Kidney epithelial cell (primary cell): ENCODE measurements around the gene SLC29A3. TPM values are rescaled to one million over a fixed set of nuclear protein-coding genes. Genes with fewer than 3 reads are reported as not detected.
"Not testable (repeated sequence)": the region's sequence is repeated elsewhere in the genome, so short reads cannot be mapped to it uniquely, and the experiment has no call there.

Experiments used
- DNase-seq: peaks from one replicate; pipeline ENCODE4 v3.0.0-alpha.2; 2010; ENCODE audit warnings: low read depth
- H3K27me3 ChIP-seq: 2 replicates; pipeline ENCODE4 v1.6.0; 2011; ENCODE audit warnings: low read length; ENCODE audit not compliant: control insufficient read depth, insufficient read depth
- H3K36me3 ChIP-seq: 2 replicates; pipeline ENCODE4 v1.5.1; 2011; ENCODE audit warnings: low read length; ENCODE audit not compliant: control insufficient read depth, insufficient read depth
- H3K4me3 ChIP-seq: 2 replicates; pipeline ENCODE4 v1.5.1; 2011; ENCODE audit warnings: low read depth, mild to moderate bottlenecking, control low read depth, low read length
- total RNA-seq: library from RNA; depleted of rRNA; stranded (reverse); fragments of >200 nt; gene quantifications from 2 replicates; pipeline ENCODE4 v1.2.3, GENCODE V29; 2015
- TF ChIP-seq, protein P1 (sequence below): IDR thresholded peaks from 2 replicates; pipeline ENCODE4 v1.5.1; 2011; ENCODE audit warnings: mild to moderate bottlenecking, moderate library complexity, low read length, control low read depth, inconsistent platforms; ENCODE audit not compliant: insufficient read depth, poor library complexity, severe bottlenecking

The SLC29A3 gene
- total RNA-seq, 1 donor from 2014 or later: 3.6 TPM

- H3K27me3 ChIP-seq: peaks cover 13% of the 10 kb centered on the region
- no peaks in the 10 kb centered on the region for H3K36me3 ChIP-seq
- no peak for DNase-seq
- TF ChIP-seq, protein P1, sequence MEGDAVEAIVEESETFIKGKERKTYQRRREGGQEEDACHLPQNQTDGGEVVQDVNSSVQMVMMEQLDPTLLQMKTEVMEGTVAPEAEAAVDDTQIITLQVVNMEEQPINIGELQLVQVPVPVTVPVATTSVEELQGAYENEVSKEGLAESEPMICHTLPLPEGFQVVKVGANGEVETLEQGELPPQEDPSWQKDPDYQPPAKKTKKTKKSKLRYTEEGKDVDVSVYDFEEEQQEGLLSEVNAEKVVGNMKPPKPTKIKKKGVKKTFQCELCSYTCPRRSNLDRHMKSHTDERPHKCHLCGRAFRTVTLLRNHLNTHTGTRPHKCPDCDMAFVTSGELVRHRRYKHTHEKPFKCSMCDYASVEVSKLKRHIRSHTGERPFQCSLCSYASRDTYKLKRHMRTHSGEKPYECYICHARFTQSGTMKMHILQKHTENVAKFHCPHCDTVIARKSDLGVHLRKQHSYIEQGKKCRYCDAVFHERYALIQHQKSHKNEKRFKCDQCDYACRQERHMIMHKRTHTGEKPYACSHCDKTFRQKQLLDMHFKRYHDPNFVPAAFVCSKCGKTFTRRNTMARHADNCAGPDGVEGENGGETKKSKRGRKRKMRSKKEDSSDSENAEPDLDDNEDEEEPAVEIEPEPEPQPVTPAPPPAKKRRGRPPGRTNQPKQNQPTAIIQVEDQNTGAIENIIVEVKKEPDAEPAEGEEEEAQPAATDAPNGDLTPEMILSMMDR: no peak
- no peak overlapping the region for H3K4me3 ChIP-seq
Observed at GRCh38 chr10:71296086-71296485, 23.0 kb upstream of the SLC29A3 start.

DNA sequence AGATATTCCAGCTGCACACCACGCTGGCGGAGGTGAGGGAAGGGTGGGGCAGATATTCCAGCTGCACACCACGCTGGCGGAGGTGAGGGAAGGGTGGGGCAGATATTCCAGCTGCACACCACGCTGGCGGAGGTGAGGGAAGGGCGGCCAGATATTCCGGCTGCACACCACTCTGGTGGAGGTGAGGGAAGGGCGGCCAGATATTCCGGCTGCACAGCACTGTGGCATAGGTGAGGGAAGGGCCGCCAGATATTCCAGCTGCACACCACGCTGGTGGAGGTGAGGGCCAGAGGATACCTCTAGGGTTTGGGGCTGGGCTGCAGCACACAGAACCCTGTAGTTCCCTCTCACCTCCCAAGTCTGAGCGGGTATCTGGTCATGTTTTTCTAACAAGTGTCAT, 22.2 kb upstream of the SLC29A3 start:
- peaks cover 13% of the 10 kb centered on the region for H3K27me3 ChIP-seq
- H3K36me3 ChIP-seq, H3K4me3 ChIP-seq, DNase-seq: not testable (repeated sequence)

- DNase-seq: no peak
- Histone ChIP-seq H3K27me3 (peaks cover 13% of the 10 kb centered on the region), H3K4me3 (no peak overlapping the region), H3K36me3 (no peaks in the 10 kb centered on the region)
- TF ChIP-seq, protein P1: no peak
Observed at GRCh38 chr10:71297343-71297742, 21.7 kb upstream of the SLC29A3 start.

DNA sequence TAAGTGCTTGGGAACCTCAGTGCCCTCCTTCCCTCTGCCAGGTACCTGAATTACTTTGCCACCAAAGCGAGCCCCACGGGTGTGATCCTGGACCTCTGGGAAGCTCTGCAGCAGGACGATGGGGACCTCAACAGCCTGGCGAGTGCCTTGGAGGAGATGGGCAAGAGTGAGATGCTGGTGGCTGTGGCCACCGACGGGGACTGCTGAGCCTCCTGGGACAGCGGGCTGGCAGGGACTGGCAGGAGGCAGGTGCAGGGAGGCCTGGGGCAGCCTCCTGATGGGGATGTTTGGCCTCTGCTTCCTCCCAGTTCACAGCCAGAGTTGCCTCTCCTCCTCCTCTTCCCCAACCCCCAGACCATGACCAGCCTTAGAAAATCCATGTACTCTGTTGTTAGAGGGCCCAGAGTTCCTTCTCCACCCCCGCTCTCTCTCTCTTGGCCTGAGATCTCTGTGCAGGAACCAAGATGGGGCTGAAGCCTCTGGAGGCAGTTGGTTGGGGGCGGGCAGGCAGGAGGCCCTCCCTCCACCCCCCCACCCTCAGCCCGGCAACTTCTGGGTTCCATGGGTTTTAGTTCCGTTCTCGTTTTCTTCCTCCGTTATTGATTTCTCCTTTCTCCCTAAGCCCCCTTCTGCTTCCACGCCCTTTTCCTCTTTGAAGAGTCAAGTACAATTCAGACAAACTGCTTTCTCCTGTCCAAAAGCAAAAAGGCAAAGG, 19.8 kb upstream of the SLC29A3 start:
- TF ChIP-seq, protein P1: no peak
- H3K27me3 ChIP-seq: peaks cover 13% of the 10 kb centered on the region
- no peak for DNase-seq
- no peaks in the 10 kb centered on the region for H3K36me3 ChIP-seq
- no peak overlapping the region for H3K4me3 ChIP-seq

DNA sequence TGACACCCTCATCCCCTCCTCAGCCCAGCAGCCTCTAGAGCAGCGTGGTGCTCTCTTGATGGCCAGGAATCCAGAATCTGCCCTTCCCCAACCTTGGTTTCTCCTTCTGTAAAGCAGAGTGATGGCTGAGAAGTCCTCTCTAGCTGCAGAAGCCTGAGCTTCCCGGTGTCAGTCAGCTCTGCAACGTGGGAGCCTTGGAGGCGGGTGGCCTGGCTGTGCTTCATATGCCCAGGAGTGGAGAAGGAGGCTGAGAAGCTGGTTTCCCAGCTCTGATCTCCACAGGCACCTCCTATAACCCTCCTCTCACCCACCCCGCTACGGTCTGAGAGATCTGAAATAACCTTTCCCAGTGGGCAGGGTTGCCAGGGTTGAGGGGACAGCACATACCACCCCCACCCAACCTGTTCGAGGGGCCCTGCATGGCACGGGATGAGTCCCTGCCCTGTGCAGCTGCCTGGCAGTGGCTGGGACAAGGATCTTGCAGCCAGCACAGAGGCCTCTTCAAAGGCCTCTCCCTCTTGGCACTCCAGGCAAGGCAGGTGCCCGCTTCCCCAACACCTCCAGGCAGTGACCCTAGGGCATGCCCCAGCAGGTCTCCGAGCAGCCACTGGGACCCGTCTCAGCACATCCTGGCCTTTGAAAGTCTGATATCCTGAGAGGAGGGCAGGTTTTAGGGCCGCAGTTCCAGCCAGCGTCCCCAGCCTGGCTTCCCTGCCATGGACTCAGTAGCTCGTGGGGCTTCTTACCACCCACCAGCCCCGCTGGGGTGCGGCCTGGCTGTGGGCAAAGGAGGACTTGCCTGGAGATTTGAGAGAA, 18.3 kb upstream of the SLC29A3 start:
- DNase-seq: no peak
- Histone ChIP-seq H3K27me3 (peaks cover 7% of the 10 kb centered on the region), H3K4me3 (no peak overlapping the region), H3K36me3 (no peaks in the 10 kb centered on the region)
- TF ChIP-seq, protein P1: no peak

DNA sequence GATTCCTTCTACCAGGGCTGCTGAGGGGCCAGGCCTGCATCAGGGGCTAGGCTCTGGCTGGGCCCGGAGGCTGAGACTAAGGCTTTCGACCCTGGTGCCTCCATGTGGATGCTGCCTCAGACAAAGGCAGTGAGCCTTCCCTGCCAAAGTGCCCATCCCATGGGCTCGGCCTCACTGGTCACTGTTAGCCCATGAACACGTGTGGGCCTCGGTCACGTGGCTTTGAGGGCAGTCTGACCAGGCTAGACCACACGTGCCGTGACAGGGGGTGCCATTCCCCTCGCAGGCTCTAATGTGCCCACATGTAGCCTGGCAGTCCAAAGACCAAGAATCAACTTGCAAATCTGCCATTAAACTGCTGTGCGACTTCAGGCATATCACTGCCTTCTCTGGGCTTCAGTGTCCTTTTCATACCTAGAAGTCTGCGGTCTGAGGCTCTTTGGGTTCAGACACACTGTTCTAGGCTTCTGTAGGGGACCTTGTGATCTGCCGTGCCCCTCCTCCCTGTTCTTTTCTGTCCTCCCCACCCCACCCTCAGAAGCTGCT, 17.6 kb upstream of the SLC29A3 start:
- DNase-seq: no peak
- TF ChIP-seq, protein P1: no peak

More for the DNA sequence above, 17.6 kb upstream of the SLC29A3 start:
- Histone ChIP-seq H3K27me3 (peaks cover 6% of the 10 kb centered on the region), H3K36me3 (no peaks in the 10 kb centered on the region), H3K4me3 (no peak overlapping the region)
